A673 (cell line): Measurements from ENCODE around the gene SCCPDH.

Source experiments
- CTCF ChIP-seq: fragments of 300-800, 200-600 bp; sonication (generic); conservative IDR thresholded peaks from 2 replicates; pipeline ENCODE4 v1.5.1; 2017; ENCODE audit warnings: low read depth, mild to moderate bottlenecking, antibody characterized with exemption, low read length, moderate library complexity, mixed read lengths
- EZH2 ChIP-seq: fragments of 200-600 bp; sonication (generic); IDR thresholded peaks from 2 replicates; pipeline ENCODE4 v1.6.1; 2017; ENCODE audit warnings: borderline replicate concordance, low read depth, mild to moderate bottlenecking, mixed read lengths, antibody characterized with exemption, low read length; ENCODE audit not compliant: poor library complexity, severe bottlenecking

- TF ChIP-seq CTCF (no peak), EZH2 (no peak)
Observed at GRCh38 chr1:246755419-246755818, 31.2 kb downstream of the SCCPDH start.
